ENCODE data around the gene ELF3.
"Not testable (repeated sequence)": the region's sequence is repeated elsewhere in the genome, so short reads cannot be mapped to it uniquely, and the experiment has no call there.

Gene ELF3

GRCh38 chr1:202034683-202035462 is 24.5 kb downstream of the ELF3 start:
- peak; percentile 61 for FAIRE-seq
- peak; percentile 88 for DNase-seq (ENCODE audit: insufficient read length, low spot score)
- TF ChIP-seq POLR2A (IDR thresholded peaks at IDR 0.05; ENCODE audit: low read depth, low read length) = 0 out of 2 replicates have a peak, but pooled peaks have one; percentile 4

GRCh38 chr1:202036595-202037387 is 26.4 kb downstream of the ELF3 start:
- no peak for FAIRE-seq
- no peak for TF ChIP-seq POLR2A (IDR thresholded peaks at IDR 0.05; ENCODE audit: low read depth, low read length)
- DNase-seq (ENCODE audit: insufficient read length, low spot score) = no peak

GRCh38 chr1:202037706-202038296 is 27.4 kb downstream of the ELF3 start:
- FAIRE-seq (no peak), DNase-seq (ENCODE audit: insufficient read length, low spot score) (no peak)
- no peak for TF ChIP-seq POLR2A (IDR thresholded peaks at IDR 0.05; ENCODE audit: low read depth, low read length)

- FAIRE-seq (no peak), DNase-seq (ENCODE audit: insufficient read length, low spot score) (no peak)
- no peak for TF ChIP-seq POLR2A (IDR thresholded peaks at IDR 0.05; ENCODE audit: low read depth, low read length)
Measured at GRCh38 chr1:202038688-202039346, 28.4 kb downstream of the ELF3 start.

- FAIRE-seq = no peak
- DNase-seq (ENCODE audit: insufficient read length, low spot score) = no peak
- TF ChIP-seq POLR2A (IDR thresholded peaks at IDR 0.05; ENCODE audit: low read depth, low read length) = no peak
Measured at GRCh38 chr1:202045705-202046104, 35.3 kb downstream of the ELF3 start.

GRCh38 chr1:202046227-202046626 is 35.8 kb downstream of the ELF3 start:
- no peak for DNase-seq (ENCODE audit: insufficient read length, low spot score)
- no peak for FAIRE-seq
- no peak for TF ChIP-seq POLR2A (IDR thresholded peaks at IDR 0.05; ENCODE audit: low read depth, low read length)

GRCh38 chr1:202046748-202047708 is 36.6 kb downstream of the ELF3 start:
- no peak for TF ChIP-seq POLR2A (IDR thresholded peaks at IDR 0.05; ENCODE audit: low read depth, low read length)
- DNase-seq (ENCODE audit: insufficient read length, low spot score) = peak; percentile 51
- peak; percentile 11 for FAIRE-seq

GRCh38 chr1:202047977-202048376 is 37.6 kb downstream of the ELF3 start:
- no peak for TF ChIP-seq POLR2A (IDR thresholded peaks at IDR 0.05; ENCODE audit: low read depth, low read length)
- FAIRE-seq = no peak
- DNase-seq (ENCODE audit: insufficient read length, low spot score) = no peak

GRCh38 chr1:202049129-202049528 is 38.7 kb downstream of the ELF3 start:
- no peak for TF ChIP-seq POLR2A (IDR thresholded peaks at IDR 0.05; ENCODE audit: low read depth, low read length)
- no peak for DNase-seq (ENCODE audit: insufficient read length, low spot score)
- no peak for FAIRE-seq

GRCh38 chr1:202054094-202054493 is 43.7 kb downstream of the ELF3 start:
- FAIRE-seq = no peak
- no peak for TF ChIP-seq POLR2A (IDR thresholded peaks at IDR 0.05; ENCODE audit: low read depth, low read length)

GRCh38 chr1:202054673-202055072 is 44.3 kb downstream of the ELF3 start:
- FAIRE-seq = not testable (repeated sequence)

More at GRCh38 chr1:202054094-202054493, 43.7 kb downstream of the ELF3 start:
- DNase-seq (ENCODE audit: insufficient read length, low spot score) = no peak

GRCh38 chr1:202056644-202057334 is 46.4 kb downstream of the ELF3 start:
- no peak for FAIRE-seq
- DNase-seq (ENCODE audit: insufficient read length, low spot score) = no peak
- TF ChIP-seq POLR2A (IDR thresholded peaks at IDR 0.05; ENCODE audit: low read depth, low read length) = no peak

More at GRCh38 chr1:202054673-202055072, 44.3 kb downstream of the ELF3 start:
- not testable (repeated sequence) for DNase-seq (ENCODE audit: insufficient read length, low spot score)

- DNase-seq (ENCODE audit: insufficient read length, low spot score); FAIRE-seq: not testable (repeated sequence)
Measured at GRCh38 chr1:202057335-202057704, 46.9 kb downstream of the ELF3 start.
